ENCODE results near the gene IQSEC3.

- TF ChIP-seq EZH2 (optimal IDR thresholded peaks at IDR 0.05; ENCODE audit: low read depth, low read length) = no peak
- TF ChIP-seq CTCF (IDR thresholded peaks at IDR 0.05; ENCODE audit: low read length) = no peak
- TF ChIP-seq EZH2phosphoT487 (IDR thresholded peaks at IDR 0.05; ENCODE audit: low read length) = no peak
Measured at GRCh38 chr12:181921-182320, 115.4 kb downstream of the IQSEC3 start.
